ENCODE data around the gene NARF. TPM values are rescaled to one million over a fixed set of nuclear protein-coding genes. Genes with fewer than 3 reads are reported as not detected.

The NARF gene
- total RNA-seq, 2 donors from 2014 or later: 64.0 to 70.8 TPM

DNA sequence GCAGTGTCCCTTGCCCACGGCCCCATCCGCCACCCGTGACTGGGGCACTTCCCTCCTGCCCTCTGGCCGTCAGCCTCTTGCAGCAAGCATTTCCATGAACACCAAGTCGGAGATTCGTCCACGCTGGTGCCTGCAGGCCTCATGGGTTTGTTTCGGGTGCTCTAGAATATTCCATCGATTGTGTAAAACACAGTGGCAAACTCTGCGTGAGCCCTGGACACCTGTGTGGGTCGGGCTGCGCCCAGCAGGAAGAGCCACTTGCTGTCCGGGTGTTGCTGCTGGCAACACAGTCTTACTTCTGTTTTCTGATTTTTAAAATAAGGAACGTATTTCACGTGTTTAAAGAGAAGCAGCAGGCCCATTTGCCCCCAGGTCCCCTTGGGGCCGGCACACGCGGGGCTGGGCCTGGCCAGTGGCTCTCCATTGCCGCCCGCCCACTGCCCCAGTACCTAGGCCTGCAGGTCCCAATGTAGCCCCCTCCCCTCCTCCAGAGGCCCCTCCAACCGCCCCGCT is 18.0 kb upstream of the NARF start:
- H3K36me3 ChIP-seq (ENCODE audit: control insufficient read depth, insufficient read depth, low read length): peaks cover 6% of the 10 kb centered on the region
- TF ChIP-seq CTCF (conservative IDR thresholded peaks at IDR 0.05): no peak
- no peak overlapping the region for H3K4me3 ChIP-seq (ENCODE audit: low read length)
- H3K27me3 Mint-ChIP-seq (ENCODE audit: insufficient read depth): no peaks in the 10 kb centered on the region
- no peaks in the 10 kb centered on the region for H3K4me1 ChIP-seq (ENCODE audit: control insufficient read depth, insufficient read depth, low read length)
- 89 to 90% methylated on average over 17 to 22 of the region's 22 CpGs for WGBS, 2 experiments (ENCODE audit: insufficient coverage in 1 of 2, insufficient read length in 1 of 2)
- no peaks in the 10 kb centered on the region for H3K4me1 Mint-ChIP-seq
- no peak overlapping the region for H3K9ac ChIP-seq (ENCODE audit: extremely low read depth, low read length, poor library complexity, severe bottlenecking)
- no peaks in the 10 kb centered on the region for H3K27me3 ChIP-seq (ENCODE audit: control insufficient read depth, insufficient read depth, low read length, poor library complexity, severe bottlenecking)
- peak overlapping the region; percentile 51 for H3K27ac ChIP-seq (ENCODE audit: low read depth, low read length)
- DNase-seq: peak; percentile 54
- H3K9me3 ChIP-seq (ENCODE audit: control insufficient read depth, low read length): no peaks in the 10 kb centered on the region
- peaks cover 8% of the 10 kb centered on the region for H3K36me3 Mint-ChIP-seq (ENCODE audit: low read depth)
- no peak overlapping the region for H3K4me3 Mint-ChIP-seq
- H3K9me3 Mint-ChIP-seq: no peaks in the 10 kb centered on the region
- no peak overlapping the region for H3K27ac Mint-ChIP-seq

DNA sequence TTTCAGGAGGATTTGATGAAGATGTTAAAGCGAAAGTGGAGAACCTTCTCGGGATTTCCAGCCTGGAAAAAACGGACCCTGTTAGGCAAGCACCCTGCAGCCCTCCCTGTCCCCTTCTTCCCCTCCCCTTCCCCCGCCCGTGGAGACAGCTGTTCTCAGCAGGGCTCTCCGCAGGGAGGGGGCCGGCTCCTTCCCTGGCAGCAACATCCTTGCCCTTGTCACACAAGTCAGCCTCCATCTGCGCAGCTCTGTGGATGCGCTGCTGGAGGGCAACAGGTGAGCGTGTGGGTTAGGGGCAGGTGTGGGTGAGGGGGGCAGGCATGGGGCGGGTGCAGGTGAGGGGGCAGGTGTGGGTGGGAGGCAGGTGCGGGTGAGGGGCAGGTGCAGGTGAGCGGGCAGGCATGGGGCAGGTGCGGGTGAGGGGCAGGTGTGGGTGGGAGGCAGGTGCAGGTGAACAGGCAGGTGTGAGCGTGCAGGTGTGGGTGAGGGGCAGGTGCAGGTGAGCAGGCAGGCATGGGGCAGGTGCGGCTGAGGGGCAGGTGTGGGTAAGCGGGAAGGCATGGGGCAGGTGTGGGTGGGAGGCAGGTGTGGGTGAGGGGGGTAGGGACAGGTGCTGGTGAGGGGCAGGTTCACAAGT is 17.4 kb upstream of the NARF start:
- TF ChIP-seq CTCF (conservative IDR thresholded peaks at IDR 0.05): no peak
- Histone ChIP-seq H3K9ac (ENCODE audit: extremely low read depth, low read length, poor library complexity, severe bottlenecking) (no peak overlapping the region), H3K36me3 (ENCODE audit: control insufficient read depth, insufficient read depth, low read length) (peaks cover 10% of the 10 kb centered on the region), H3K4me1 (ENCODE audit: control insufficient read depth, insufficient read depth, low read length) (no peaks in the 10 kb centered on the region), H3K27me3 (ENCODE audit: control insufficient read depth, insufficient read depth, low read length, poor library complexity, severe bottlenecking) (no peaks in the 10 kb centered on the region), H3K27ac (ENCODE audit: low read depth, low read length) (peak overlapping the region; percentile 51), H3K4me3 (ENCODE audit: low read length) (no peak overlapping the region), H3K9me3 (ENCODE audit: control insufficient read depth, low read length) (no peaks in the 10 kb centered on the region)
- 74% methylated on average over 17 of the region's 17 CpGs; no CpG with 5 or more reads in 1 of the 2 experiments for WGBS, 2 experiments (ENCODE audit: insufficient coverage in 1 of 2, insufficient read length in 1 of 2)
- Mint-ChIP-seq H3K9me3 (no peaks in the 10 kb centered on the region), H3K27ac (no peak overlapping the region), H3K4me3 (no peak overlapping the region), H3K27me3 (ENCODE audit: insufficient read depth) (no peaks in the 10 kb centered on the region), H3K36me3 (ENCODE audit: low read depth) (peaks cover 8% of the 10 kb centered on the region), H3K4me1 (no peaks in the 10 kb centered on the region)
- DNase-seq: no peak

GRCh38 chr17:82441691-82442487 is 16.7 kb upstream of the NARF start:
- no peak overlapping the region for H3K4me3 Mint-ChIP-seq
- H3K27me3 Mint-ChIP-seq (ENCODE audit: insufficient read depth): no peaks in the 10 kb centered on the region
- no peaks in the 10 kb centered on the region for H3K9me3 Mint-ChIP-seq
- Histone ChIP-seq H3K9me3 (ENCODE audit: control insufficient read depth, low read length) (no peaks in the 10 kb centered on the region), H3K4me1 (ENCODE audit: control insufficient read depth, insufficient read depth, low read length) (no peaks in the 10 kb centered on the region), H3K27ac (ENCODE audit: low read depth, low read length) (no peak overlapping the region), H3K9ac (ENCODE audit: extremely low read depth, low read length, poor library complexity, severe bottlenecking) (no peak overlapping the region), H3K36me3 (ENCODE audit: control insufficient read depth, insufficient read depth, low read length) (peaks cover 10% of the 10 kb centered on the region), H3K4me3 (ENCODE audit: low read length) (no peak overlapping the region), H3K27me3 (ENCODE audit: control insufficient read depth, insufficient read depth, low read length, poor library complexity, severe bottlenecking) (no peaks in the 10 kb centered on the region)
- no peak overlapping the region for H3K27ac Mint-ChIP-seq
- TF ChIP-seq CTCF (conservative IDR thresholded peaks at IDR 0.05): no peak
- DNase-seq: peak; percentile 48
- no peaks in the 10 kb centered on the region for H3K4me1 Mint-ChIP-seq
- H3K36me3 Mint-ChIP-seq (ENCODE audit: low read depth): peaks cover 12% of the 10 kb centered on the region
- 94% methylated on average over 24 to 27 of the region's 27 CpGs for WGBS, 2 experiments (ENCODE audit: insufficient coverage in 1 of 2, insufficient read length in 1 of 2)
